SU-DHL-6 (cell line): ENCODE measurements around the gene BACE1.
"Not testable (repeated sequence)": the region's sequence is repeated elsewhere in the genome, so short reads cannot be mapped to it uniquely, and the experiment has no call there.

Experiments used
- H2AFZ ChIP-seq: fragments of 200-600 bp; sonication (generic); 2 replicates; pipeline ENCODE4 v1.6.1; 2014; ENCODE audit warnings: low read depth, mild to moderate bottlenecking, moderate library complexity, mixed read lengths, antibody characterized with exemption, low read length; ENCODE audit not compliant: severe bottlenecking
- H3F3A ChIP-seq: fragments of 200-600 bp; shearing (Covaris generic); 2 replicates; pipeline ENCODE4 v1.6.0; 2016; ENCODE audit warnings: antibody characterized with exemption, mild to moderate bottlenecking; ENCODE audit not compliant: insufficient read depth
- H3K27ac ChIP-seq: fragments of 200-600 bp; sonication (generic); 2 replicates; pipeline ENCODE4 v1.5.1; 2016; ENCODE audit warnings: low read depth, mild to moderate bottlenecking, low read length, moderate library complexity, mixed read lengths
- H3K27me3 ChIP-seq: fragments of 200-600 bp; sonication (generic), shearing (Covaris generic); 2 replicates; pipeline ENCODE4 v1.6.0; 2014; ENCODE audit warnings: mild to moderate bottlenecking, low read length
- H3K36me3 ChIP-seq: fragments of 200-600 bp; sonication (generic); 2 replicates; pipeline ENCODE4 v1.6.1; 2014; ENCODE audit warnings: mild to moderate bottlenecking, low read length, mixed read lengths
- H3K4me2 ChIP-seq: fragments of 300-600, 200-600 bp; shearing (Covaris generic), sonication (generic); 2 replicates; pipeline ENCODE4 v1.6.0; 2014; ENCODE audit warnings: low read length, low read depth, mild to moderate bottlenecking; ENCODE audit not compliant: poor library complexity, severe bottlenecking
- H3K4me3 ChIP-seq: fragments of 200-600 bp; sonication (generic); 2 replicates; pipeline ENCODE4 v1.5.1; 2014; ENCODE audit warnings: antibody characterized with exemption, low read length, mild to moderate bottlenecking, mixed read lengths; ENCODE audit not compliant: insufficient read depth, poor library complexity, severe bottlenecking
- H3K79me2 ChIP-seq: fragments of 200-600 bp; sonication (generic); 2 replicates; pipeline ENCODE4 v1.6.1; 2014; ENCODE audit warnings: mild to moderate bottlenecking, low read length, moderate library complexity; ENCODE audit not compliant: insufficient read depth
- H3K9ac ChIP-seq: fragments of 200-600 bp; sonication (generic); 2 replicates; pipeline ENCODE4 v1.7.0; 2014; ENCODE audit warnings: mild to moderate bottlenecking, low read length
- H3K9me2 ChIP-seq: fragments of 200-600 bp; sonication (generic); replicated peaks from 2 replicates; pipeline ENCODE4 v1.6.1; 2014; ENCODE audit warnings: low read length; ENCODE audit not compliant: insufficient read depth
- H3K9me3 ChIP-seq: fragments of 200-600 bp; sonication (generic); 2 replicates; pipeline ENCODE4 v1.6.1; 2014; ENCODE audit warnings: low read length, mixed read lengths; ENCODE audit not compliant: insufficient read depth
- H4K20me1 ChIP-seq: fragments of 200-600 bp; sonication (generic); 2 replicates; pipeline ENCODE4 v1.6.1; 2014; ENCODE audit warnings: low read depth, mild to moderate bottlenecking, antibody characterized with exemption, low read length, moderate library complexity, mixed read lengths
- EZH2phosphoT487 ChIP-seq: fragments of 200-600 bp; sonication (generic), shearing (Covaris generic); conservative IDR thresholded peaks from 2 replicates; pipeline ENCODE4 v1.6.1; 2018; ENCODE audit warnings: mild to moderate bottlenecking, antibody characterized with exemption, low read length, moderate library complexity, mixed read lengths
- TF ChIP-seq, protein P1 (sequence below): fragments of 200-600 bp; sonication (generic); IDR thresholded peaks from one replicate; pipeline ENCODE4 v1.5.1; 2017; ENCODE audit warnings: antibody characterized with exemption, mild to moderate bottlenecking, low read length, moderate library complexity; ENCODE audit not compliant: insufficient read depth, poor library complexity, severe bottlenecking

BACE1 gene

DNA sequence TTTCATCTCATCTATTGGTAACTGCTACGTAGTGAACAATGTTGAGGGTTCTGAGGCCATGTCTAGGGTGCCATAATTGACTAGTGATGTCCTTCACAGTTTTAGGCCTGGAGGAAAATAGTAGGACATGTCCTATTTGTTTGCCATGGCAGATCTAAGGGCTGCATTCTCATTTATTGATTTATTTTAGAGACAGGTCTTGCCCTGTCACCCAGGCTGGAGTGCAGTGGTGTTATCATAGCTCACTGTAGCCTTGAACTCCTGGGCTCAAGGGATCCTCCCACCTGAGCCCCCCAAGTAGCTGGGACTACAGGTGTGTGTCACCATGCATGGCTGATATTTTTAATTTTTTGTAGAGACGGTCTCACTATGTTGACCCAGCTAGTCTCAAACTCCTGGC, 16.8 kb upstream of the BACE1 start:
- Histone ChIP-seq H3K4me2 (no peak overlapping the region), H2AFZ (no peak overlapping the region), H3K79me2 (no peaks in the 10 kb centered on the region; the same call in 1 of the 2 replicates), H3K27me3 (no peaks in the 10 kb centered on the region), H3F3A (no peaks in the 10 kb centered on the region), H3K9ac (no peak overlapping the region), H3K36me3 (no peaks in the 10 kb centered on the region), H3K27ac (no peak overlapping the region), H3K4me3 (no peak overlapping the region), H3K9me2 (no peaks in the 10 kb centered on the region), H4K20me1 (no peaks in the 10 kb centered on the region), H3K9me3 (no peaks in the 10 kb centered on the region)
- TF ChIP-seq EZH2phosphoT487 = no peak
- TF ChIP-seq, protein P1, sequence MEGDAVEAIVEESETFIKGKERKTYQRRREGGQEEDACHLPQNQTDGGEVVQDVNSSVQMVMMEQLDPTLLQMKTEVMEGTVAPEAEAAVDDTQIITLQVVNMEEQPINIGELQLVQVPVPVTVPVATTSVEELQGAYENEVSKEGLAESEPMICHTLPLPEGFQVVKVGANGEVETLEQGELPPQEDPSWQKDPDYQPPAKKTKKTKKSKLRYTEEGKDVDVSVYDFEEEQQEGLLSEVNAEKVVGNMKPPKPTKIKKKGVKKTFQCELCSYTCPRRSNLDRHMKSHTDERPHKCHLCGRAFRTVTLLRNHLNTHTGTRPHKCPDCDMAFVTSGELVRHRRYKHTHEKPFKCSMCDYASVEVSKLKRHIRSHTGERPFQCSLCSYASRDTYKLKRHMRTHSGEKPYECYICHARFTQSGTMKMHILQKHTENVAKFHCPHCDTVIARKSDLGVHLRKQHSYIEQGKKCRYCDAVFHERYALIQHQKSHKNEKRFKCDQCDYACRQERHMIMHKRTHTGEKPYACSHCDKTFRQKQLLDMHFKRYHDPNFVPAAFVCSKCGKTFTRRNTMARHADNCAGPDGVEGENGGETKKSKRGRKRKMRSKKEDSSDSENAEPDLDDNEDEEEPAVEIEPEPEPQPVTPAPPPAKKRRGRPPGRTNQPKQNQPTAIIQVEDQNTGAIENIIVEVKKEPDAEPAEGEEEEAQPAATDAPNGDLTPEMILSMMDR = no peak

DNA sequence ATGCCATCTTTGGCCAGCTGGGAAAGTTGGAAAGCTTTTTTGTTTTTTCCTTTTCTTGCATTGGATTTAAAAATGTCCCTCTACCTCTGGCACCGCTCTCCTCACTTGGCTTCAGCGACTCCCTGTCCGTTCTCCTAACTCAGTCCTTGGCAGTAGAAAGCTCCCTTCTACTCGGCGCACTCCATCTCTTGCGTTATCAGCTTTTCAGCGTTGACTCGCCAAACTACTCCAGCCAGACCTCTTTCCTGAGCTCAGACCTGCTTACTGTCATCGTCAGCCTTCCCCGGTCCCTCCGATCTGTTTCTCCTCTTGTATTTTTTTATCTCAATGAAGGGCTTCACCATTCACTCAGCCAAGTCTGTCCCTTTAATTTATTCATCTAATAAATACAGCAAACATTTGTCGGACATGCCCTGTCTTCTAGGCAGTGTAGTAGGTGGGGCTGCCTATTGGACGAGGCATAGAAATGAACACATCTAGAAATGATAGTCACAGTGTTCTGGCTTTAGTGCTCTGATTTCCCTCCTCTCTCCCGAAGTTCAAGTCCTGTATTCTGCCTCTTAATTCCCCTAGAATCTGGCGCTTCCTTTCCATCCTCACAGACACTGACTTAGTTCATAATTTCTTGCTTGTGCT, 12.4 kb upstream of the BACE1 start:
- no peaks in the 10 kb centered on the region for H3K9me2 ChIP-seq
- no peaks in the 10 kb centered on the region for H3K9me3 ChIP-seq
- peak overlapping the region; percentile 67 for H3K27ac ChIP-seq
- TF ChIP-seq, protein P1 = no peak
- TF ChIP-seq EZH2phosphoT487 = no peak
- H3F3A ChIP-seq = peaks cover 8% of the 10 kb centered on the region; the same call in 1 of the 2 replicates
- no peaks in the 10 kb centered on the region; the same call in 1 of the 2 replicates for H3K79me2 ChIP-seq
- no peaks in the 10 kb centered on the region for H3K36me3 ChIP-seq
- H3K9ac ChIP-seq = peak overlapping the region; percentile 79
- peak overlapping the region; percentile 92 for H2AFZ ChIP-seq
- H3K27me3 ChIP-seq = no peaks in the 10 kb centered on the region
- no peaks in the 10 kb centered on the region for H4K20me1 ChIP-seq
- H3K4me3 ChIP-seq = peak overlapping the region; percentile 80
- peak overlapping the region; percentile 76 for H3K4me2 ChIP-seq

DNA sequence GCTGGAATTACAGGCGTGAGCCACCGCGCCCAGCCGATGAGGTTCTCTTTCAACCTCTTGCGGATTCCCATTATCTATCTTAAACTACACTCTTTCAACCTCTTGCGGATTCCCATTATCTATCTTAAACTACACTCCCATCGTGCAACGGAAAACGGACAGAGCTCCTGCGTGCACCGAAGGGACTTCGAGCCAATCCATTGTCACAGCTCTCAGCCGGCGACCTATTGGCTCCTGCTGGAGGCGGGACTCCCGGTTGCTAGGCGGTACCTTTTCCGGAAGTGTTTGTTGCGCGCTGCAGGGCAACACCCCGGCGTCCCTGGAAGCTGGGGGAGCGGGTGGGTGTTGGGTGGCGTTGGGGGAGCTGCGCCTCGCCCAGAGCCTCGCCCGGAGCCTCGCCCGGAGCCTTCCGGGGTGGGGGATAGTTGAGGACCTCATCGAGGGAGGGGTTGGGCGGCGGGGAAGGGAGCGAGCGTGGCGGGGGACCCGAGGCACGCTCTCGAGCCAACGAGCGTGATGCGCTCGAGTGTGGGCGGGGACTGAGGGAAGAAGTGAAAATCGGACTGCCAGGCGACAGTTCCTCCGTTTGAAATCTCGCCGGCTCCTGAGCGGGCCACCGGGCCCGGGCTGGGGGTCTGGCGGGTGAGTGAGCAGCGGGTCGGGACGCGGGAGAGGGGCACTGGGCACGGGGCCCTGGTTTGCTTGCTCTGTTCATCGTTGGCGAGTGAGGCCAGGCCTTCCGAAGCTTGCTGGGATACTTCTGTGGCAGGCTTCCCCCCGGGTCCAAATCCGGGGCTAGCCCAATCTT, 11.7 kb upstream of the BACE1 start, which contains the start of gene CEP164:
TSS of gene CEP164 (plus strand) at position 288 of the 808 bp plus-strand sequence. CDS start 10,733 bp downstream, outside the sequence.
- Histone ChIP-seq H3K27ac (peak within 1 kb of the TSS; percentile 67), H3K9me3 (no peaks in the 10 kb centered on the region), H3F3A (peaks cover 8% of the 10 kb centered on the region; the same call in 1 of the 2 replicates), H2AFZ (peak within 1 kb of the TSS; percentile 92), H3K36me3 (no peaks in the 10 kb centered on the region), H3K27me3 (no peaks in the 10 kb centered on the region), H3K9me2 (no peaks in the 10 kb centered on the region), H3K4me2 (peak within 1 kb of the TSS; percentile 76), H3K4me3 (peak within 1 kb of the TSS; percentile 80), H3K79me2 (no peaks in the 10 kb centered on the region; the same call in 1 of the 2 replicates), H4K20me1 (no peaks in the 10 kb centered on the region), H3K9ac (peak within 1 kb of the TSS; percentile 79)
- TF ChIP-seq, protein P1 = no peak
- TF ChIP-seq EZH2phosphoT487 = no peak

DNA sequence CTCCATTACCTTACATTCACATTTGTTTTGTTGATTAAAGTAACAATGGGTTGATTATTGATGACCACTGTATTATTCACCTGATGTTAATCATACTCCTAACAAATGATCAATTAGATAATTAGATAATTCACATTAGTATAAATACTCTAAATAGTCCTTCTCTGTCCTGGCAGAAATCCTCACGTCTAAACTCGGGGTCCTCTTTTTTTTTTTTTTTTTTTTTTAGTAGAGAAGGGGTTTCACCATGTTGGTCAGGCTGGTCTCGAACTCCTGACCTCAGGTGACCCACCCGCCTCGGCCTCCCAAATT, 11.2 kb upstream of the BACE1 start:
- not testable (repeated sequence) for H3K9me2 ChIP-seq, H3K79me2 ChIP-seq, H3K9me3 ChIP-seq, H3K27me3 ChIP-seq, H3K36me3 ChIP-seq, H3K27ac ChIP-seq, H4K20me1 ChIP-seq, H3F3A ChIP-seq
- Histone ChIP-seq H3K4me2 (peak overlapping the region; percentile 76), H3K9ac (peak overlapping the region; percentile 79), H2AFZ (peak overlapping the region; percentile 92), H3K4me3 (peak overlapping the region; percentile 80)
